Activated CD8-positive, alpha-beta memory T cell treated with anti-CD3 and anti-CD28 coated beads, Interleukin-2, amount 50 U/mL, for 24 hours (primary cell): ENCODE measurements around the gene EIF3F.

ENCODE experiments used
- DNase-seq: peaks from one replicate; pipeline ENCODE4 v3.0.0-alpha.2; 2020; ENCODE audit errors: extremely low read depth

Gene EIF3F

GRCh38 chr11:8038811-8039529 lies 51.8 kb downstream of the EIF3F start:
- no peak for DNase-seq

- no peak for DNase-seq
Measured at GRCh38 chr11:8039530-8040260, 52.6 kb downstream of the EIF3F start.

- no peak for DNase-seq
Measured at GRCh38 chr11:8040261-8040920, 53.3 kb downstream of the EIF3F start.

- DNase-seq = no peak
Measured at GRCh38 chr11:8040921-8041285, 53.8 kb downstream of the EIF3F start.

- no peak for DNase-seq
Measured at GRCh38 chr11:8041576-8041975, 54.4 kb downstream of the EIF3F start.

- DNase-seq = no peak
Measured at GRCh38 chr11:8043756-8044155, 56.6 kb downstream of the EIF3F start.

GRCh38 chr11:8045839-8046238 lies 58.7 kb downstream of the EIF3F start:
- DNase-seq = no peak

- no peak for DNase-seq
Measured at GRCh38 chr11:8047382-8047781, 60.2 kb downstream of the EIF3F start.

- DNase-seq = no peak
Measured at GRCh38 chr11:8049084-8049483, 61.9 kb downstream of the EIF3F start.
